Stomach (tissue), 9 donors: Measurements from ENCODE around the gene ALDH16A1. TPM values are rescaled to one million over a fixed set of nuclear protein-coding genes. Genes with fewer than 3 reads are reported as not detected.
"Not testable (repeated sequence)": the region's sequence is repeated elsewhere in the genome, so short reads cannot be mapped to it uniquely, and the experiment has no call there.

Experiments used
- DNase-seq, 2 donors: peaks; one replicate each; pipeline versions ENCODE4 v3.0.0 to v3.0.0-alpha.2; 2013 to 2019
- H3K27ac ChIP-seq, 5 donors: fragments of 200-600 bp in 4 of 5; sonication (generic) in 4 of 5; one replicate each; pipeline ENCODE4 v1.5.1; 2013 to 2019; ENCODE audit warnings: mild to moderate bottlenecking in 1 of 5, moderate library complexity in 1 of 5
- H3K27me3 ChIP-seq, 3 donors: fragments of 200-600 bp; sonication (generic); one replicate each; pipeline ENCODE4 v1.5.1; 2017 to 2019; ENCODE audit warnings: mixed run types in 1 of 3
- H3K36me3 ChIP-seq, 4 donors: fragments of 200-600 bp; sonication (generic); 1 replicate in 3 of 4; 2 replicates in 1 of 4; pipeline ENCODE4 v1.5.1; 2016 to 2019
- H3K4me1 ChIP-seq, 4 donors: fragments of 200-600 bp; sonication (generic); one replicate each; pipeline ENCODE4 v1.5.1; 2016 to 2019
- H3K4me3 ChIP-seq, 4 donors: fragments of 200-600 bp; sonication (generic) in 3 of 4; one replicate each; pipeline ENCODE4 v1.5.1; 2016 to 2019; ENCODE audit warnings: mild to moderate bottlenecking in 1 of 4
- H3K9me3 ChIP-seq, 4 donors: fragments of 200-600 bp; sonication (generic); one replicate each; pipeline ENCODE4 v1.5.1; 2016 to 2019
- EP300 ChIP-seq: sonication (generic); formaldehyde crosslinking; IDR thresholded peaks from one replicate; pipeline ENCODE4 v1.6.1; 2017; ENCODE audit warnings: antibody characterized with exemption
- POLR2A ChIP-seq, 4 donors: fragments of 450-650 bp; IDR thresholded peaks; one replicate each; pipeline ENCODE4 v1.6.1; 2016; ENCODE audit warnings: antibody characterized with exemption in 4 of 4, control low read depth in 2 of 4, mild to moderate bottlenecking in 1 of 4, moderate library complexity in 1 of 4
- POLR2AphosphoS5 ChIP-seq, 3 donors: sonication (generic); formaldehyde crosslinking; IDR thresholded peaks; one replicate each; pipeline ENCODE4 v1.6.1; 2016; ENCODE audit warnings: antibody characterized with exemption in 3 of 3
- WGBS, 5 donors: extraction: QIAGEN DNeasy Blood & Tissue Kit in 3 of 5; methylation state at CpG; one replicate each; pipeline versions ENCODE4 v1.1.5 to v1.1.7; 2013 to 2018; 5-methylcytosine and 5-hydroxymethylcytosine counted together
- intact Hi-C: fragments of 100-400 bp; cut with DNase I; formaldehyde crosslinking; loops from one replicate; pipeline ENCODE4 v1.15.1; 2023; ENCODE audit warnings: low total_unique reads
- polyA plus RNA-seq, 3 donors: library from polyadenylated mRNA; stranded (reverse); fragments of 200-250 nt; gene quantifications; one replicate each; pipeline ENCODE4 v1.2.3, GENCODE V29; 2013
- total RNA-seq, 5 donors: library from RNA; depleted of rRNA; stranded (reverse); fragments of >200 nt; gene quantifications; one replicate each; pipeline versions ENCODE4 v1.1.0 to v1.2.3, GENCODE V29; 2014 to 2016
- TF ChIP-seq, protein P1 (sequence below), 7 experiments: fragments of 450-650 bp in 4 of 7; fragments of 200-600 bp in 3 of 7; sonication (generic) in 3 of 7; IDR thresholded peaks; one replicate each; pipeline ENCODE4 v1.5.1; 2016 to 2019; ENCODE audit warnings: antibody characterized with exemption in 7 of 7, control low read depth in 2 of 7, mild to moderate bottlenecking in 1 of 7
- donor health status: healthy with polysubstance abuse.
- donor health status: Bipolar disorder and iron deficiency.
- donor health status: healthy.

The ALDH16A1 gene
- total and polyA plus RNA-seq, 8 donors: 27.9 to 198 (median 42.5) TPM

- no peak overlapping the region for H3K4me3 ChIP-seq
- TF ChIP-seq, protein P1, sequence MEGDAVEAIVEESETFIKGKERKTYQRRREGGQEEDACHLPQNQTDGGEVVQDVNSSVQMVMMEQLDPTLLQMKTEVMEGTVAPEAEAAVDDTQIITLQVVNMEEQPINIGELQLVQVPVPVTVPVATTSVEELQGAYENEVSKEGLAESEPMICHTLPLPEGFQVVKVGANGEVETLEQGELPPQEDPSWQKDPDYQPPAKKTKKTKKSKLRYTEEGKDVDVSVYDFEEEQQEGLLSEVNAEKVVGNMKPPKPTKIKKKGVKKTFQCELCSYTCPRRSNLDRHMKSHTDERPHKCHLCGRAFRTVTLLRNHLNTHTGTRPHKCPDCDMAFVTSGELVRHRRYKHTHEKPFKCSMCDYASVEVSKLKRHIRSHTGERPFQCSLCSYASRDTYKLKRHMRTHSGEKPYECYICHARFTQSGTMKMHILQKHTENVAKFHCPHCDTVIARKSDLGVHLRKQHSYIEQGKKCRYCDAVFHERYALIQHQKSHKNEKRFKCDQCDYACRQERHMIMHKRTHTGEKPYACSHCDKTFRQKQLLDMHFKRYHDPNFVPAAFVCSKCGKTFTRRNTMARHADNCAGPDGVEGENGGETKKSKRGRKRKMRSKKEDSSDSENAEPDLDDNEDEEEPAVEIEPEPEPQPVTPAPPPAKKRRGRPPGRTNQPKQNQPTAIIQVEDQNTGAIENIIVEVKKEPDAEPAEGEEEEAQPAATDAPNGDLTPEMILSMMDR (IDR thresholded peaks at IDR 0.05): no peak
- TF ChIP-seq EP300 (no peak), POLR2AphosphoS5 (IDR thresholded peaks at IDR 0.05) (no peak), POLR2A (IDR thresholded peaks at IDR 0.05) (no peak)
- no peak overlapping the region for H3K27ac ChIP-seq
- H3K9me3 ChIP-seq: no peaks in the 10 kb centered on the region
- intact Hi-C loops: no loop called here
- no peak for DNase-seq
- H3K36me3 ChIP-seq: peaks cover 10 to 56% (median 40%) of the 10 kb centered on the region in 4 donors
- 88 to 96% (median 93%) methylated on average over 7 to 12 of the region's 12 CpGs for WGBS, 5 donors
- peaks cover 5 to 37% (median 12%) of the 10 kb centered on the region in 4 donors for H3K4me1 ChIP-seq
- H3K27me3 ChIP-seq: no peaks in the 10 kb centered on the region
These were observed 6.4 kb downstream of the ALDH16A1 start for GRCh38 chr19:49459388-49459787.

GRCh38 chr19:49461130-49461529 lies 8.1 kb downstream of the ALDH16A1 start:
- DNase-seq, intact Hi-C loops, H3K4me3 ChIP-seq, H3K27me3 ChIP-seq, H3K9me3 ChIP-seq, H3K27ac ChIP-seq: not testable (repeated sequence)
- Histone ChIP-seq H3K4me1 (peaks cover 0 to 25% (median 7%) of the 10 kb centered on the region in 4 donors), H3K36me3 (peaks cover 16 to 74% (median 57%) of the 10 kb centered on the region in 4 donors)
- WGBS, 5 donors: 10% methylated on average over 1 of the region's 1 CpG; no CpG with 5 or more reads in 4 of the 5 donors

DNA sequence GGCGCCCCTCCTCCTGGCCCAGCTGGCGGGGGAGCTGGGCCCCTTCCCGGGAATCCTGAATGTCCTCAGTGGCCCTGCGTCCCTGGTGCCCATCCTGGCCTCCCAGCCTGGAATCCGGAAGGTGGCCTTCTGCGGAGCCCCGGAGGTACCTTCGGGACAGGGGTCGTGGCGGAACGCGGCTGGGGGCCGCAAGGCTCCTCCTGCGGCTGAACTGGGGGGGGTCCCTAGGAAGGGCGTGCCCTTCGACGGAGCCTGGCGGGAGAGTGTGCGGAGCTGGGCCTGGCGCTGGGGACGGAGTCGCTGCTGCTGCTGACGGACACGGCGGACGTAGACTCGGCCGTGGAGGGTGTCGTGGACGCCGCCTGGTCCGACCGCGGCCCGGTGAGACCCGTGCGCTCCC lies 8.6 kb downstream of the ALDH16A1 start:
- DNase-seq: no peak
- no peaks in the 10 kb centered on the region for H3K9me3 ChIP-seq
- H3K27me3 ChIP-seq: no peaks in the 10 kb centered on the region
- intact Hi-C loops: no loop called here
- no peak for TF ChIP-seq POLR2A (IDR thresholded peaks at IDR 0.05)
- TF ChIP-seq, protein P1 (IDR thresholded peaks at IDR 0.05): no peak
- no peak for TF ChIP-seq EP300
- TF ChIP-seq POLR2AphosphoS5 (IDR thresholded peaks at IDR 0.05): no peak
- no peak overlapping the region for H3K4me3 ChIP-seq
- 96 to 98% (median 98%) methylated on average over 20 to 37 of the region's 37 CpGs for WGBS, 5 donors
- no peak overlapping the region for H3K27ac ChIP-seq
- peaks cover 0 to 23% (median 7%) of the 10 kb centered on the region in 4 donors for H3K4me1 ChIP-seq
- H3K36me3 ChIP-seq: peaks cover 16 to 76% (median 61%) of the 10 kb centered on the region in 4 donors

DNA sequence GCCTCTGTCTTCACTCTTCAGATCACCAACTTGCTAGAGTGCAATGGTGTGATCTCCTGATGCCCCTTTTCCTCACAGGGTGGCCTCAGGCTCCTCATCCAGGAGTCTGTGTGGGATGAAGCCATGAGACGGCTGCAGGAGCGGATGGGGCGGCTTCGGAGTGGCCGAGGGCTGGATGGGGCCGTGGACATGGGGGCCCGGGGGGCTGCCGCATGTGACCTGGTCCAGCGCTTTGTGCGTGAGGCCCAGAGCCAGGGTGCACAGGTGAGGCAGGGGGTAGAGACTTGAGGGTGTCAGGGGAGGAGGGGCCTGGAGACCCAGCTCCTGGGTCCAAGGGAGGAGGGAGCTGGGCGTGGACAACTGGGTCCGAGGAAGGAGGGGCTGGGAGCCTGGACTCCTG lies 9.5 kb downstream of the ALDH16A1 start:
- WGBS, 5 donors: 83 to 89% (median 87%) methylated on average over 12 of the region's 12 CpGs
- H3K36me3 ChIP-seq: peaks cover 16 to 82% (median 68%) of the 10 kb centered on the region in 4 donors
- H3K27ac ChIP-seq: no peak overlapping the region

More for the DNA sequence above, 9.5 kb downstream of the ALDH16A1 start:
- Histone ChIP-seq H3K27me3 (no peaks in the 10 kb centered on the region), H3K9me3 (no peaks in the 10 kb centered on the region), H3K4me1 (peaks cover 0 to 15% (median 4%) of the 10 kb centered on the region in 4 donors), H3K4me3 (no peak overlapping the region)
- intact Hi-C loops: no loop called here
- no peak for DNase-seq
- TF ChIP-seq EP300 (no peak), POLR2A (IDR thresholded peaks at IDR 0.05) (no peak), POLR2AphosphoS5 (IDR thresholded peaks at IDR 0.05) (no peak)
- TF ChIP-seq, protein P1 (IDR thresholded peaks at IDR 0.05): no peak
